SK-N-SH treated with all-trans-retinoic acid at 6 μM for 48 hours (cell line): Measurements from ENCODE around the gene SERPING1.

Source experiments
- ARNTL ChIP-seq: fragments of 450-650 bp; formaldehyde crosslinking; IDR thresholded peaks from 2 replicates; pipeline ENCODE4 v1.5.0; 2020; ENCODE audit warnings: low read depth, mild to moderate bottlenecking, moderate library complexity, borderline replicate concordance
- BACH2 ChIP-seq: fragments of 250-450 bp; sonication (Bioruptor Pico); IDR thresholded peaks from 2 replicates; pipeline ENCODE4 v1.9.0; 2021; ENCODE audit warnings: mild to moderate bottlenecking, borderline replicate concordance
- PATZ1 ChIP-seq: fragments of 250-450 bp; sonication (Bioruptor Pico); IDR thresholded peaks from 2 replicates; pipeline ENCODE4 v1.8.0; 2020; ENCODE audit warnings: mild to moderate bottlenecking, moderate library complexity, borderline replicate concordance
- RARB ChIP-seq: fragments of 250-450 bp; sonication (Bioruptor Pico); IDR thresholded peaks from 2 replicates; pipeline ENCODE4 v1.8.0; 2021; ENCODE audit warnings: mild to moderate bottlenecking, moderate library complexity
- SNAI2 ChIP-seq: fragments of 250-450 bp; sonication (Bioruptor Pico); IDR thresholded peaks from 2 replicates; pipeline ENCODE4 v1.5.0; 2020; ENCODE audit warnings: mild to moderate bottlenecking, moderate library complexity
- TCF4 ChIP-seq: fragments of 250-450 bp; sonication (Bioruptor Pico); IDR thresholded peaks from 2 replicates; pipeline ENCODE4 v1.8.0; 2021; ENCODE audit warnings: mild to moderate bottlenecking, moderate library complexity, borderline replicate concordance
- ZC3H10 ChIP-seq: fragments of 250-450 bp; sonication (Bioruptor Pico); IDR thresholded peaks from 2 replicates; pipeline ENCODE4 v1.5.1; 2021; ENCODE audit warnings: mild to moderate bottlenecking, moderate library complexity
- ZFP3 ChIP-seq: fragments of 250-450 bp; sonication (Bioruptor Pico); IDR thresholded peaks from 2 replicates; pipeline ENCODE4 v1.5.0; 2020; ENCODE audit warnings: mild to moderate bottlenecking, moderate library complexity
- TF ChIP-seq, protein P1 (sequence below): fragments of 250-450 bp; sonication (Bioruptor Pico); IDR thresholded peaks from 2 replicates; pipeline ENCODE4 v1.5.1; 2021; ENCODE audit warnings: mild to moderate bottlenecking, moderate library complexity

DNA sequence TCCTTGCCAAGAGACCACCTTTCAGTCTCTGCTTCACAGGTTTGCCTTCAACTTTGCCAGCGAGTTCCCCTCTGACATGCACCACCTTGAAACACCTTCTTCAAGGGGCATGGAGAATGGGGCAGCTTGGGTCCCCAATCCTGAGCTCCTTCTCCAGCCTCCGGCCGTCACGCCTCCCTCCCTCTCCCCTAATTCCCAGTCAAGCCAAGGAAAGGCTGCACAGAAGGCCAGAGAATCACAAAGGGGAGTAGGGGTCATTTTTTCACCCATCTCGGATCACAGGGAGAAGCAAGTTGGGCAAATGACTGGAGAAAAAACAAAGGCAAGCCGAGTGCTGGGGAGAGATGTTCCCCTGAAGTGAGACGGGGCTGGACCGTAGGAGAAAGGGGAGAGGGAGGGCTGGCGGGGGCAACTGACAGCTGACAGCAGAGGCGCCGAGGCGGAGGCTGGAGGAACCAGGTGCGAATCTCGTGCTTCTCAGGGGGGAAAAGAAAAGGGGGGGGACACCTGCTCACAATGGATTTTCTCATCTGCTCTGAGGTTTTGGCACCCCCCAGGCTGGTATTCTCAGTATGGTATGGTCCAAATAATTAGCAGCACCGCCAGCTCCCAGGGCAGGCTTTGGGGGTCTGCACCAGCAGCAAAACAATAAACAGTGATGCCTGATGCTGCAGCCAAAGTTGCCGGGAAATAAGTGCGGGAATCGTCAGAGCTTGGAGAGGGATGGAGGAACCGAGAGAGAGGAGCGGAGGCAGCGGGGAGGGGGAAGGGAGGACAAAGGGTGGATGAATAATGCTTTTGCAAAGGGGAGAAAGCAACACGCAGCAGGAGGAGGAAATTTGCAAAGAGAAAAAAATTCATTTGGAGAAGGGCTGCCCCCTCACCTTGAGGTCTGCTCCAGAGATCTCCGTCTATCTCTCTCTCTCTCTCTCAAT, 51.6 kb downstream of the SERPING1 start:
- TF ChIP-seq ZFP3 (CRISPR knock-in tag) (no peak), PATZ1 (CRISPR knock-in tag) (peak; percentile 37; the same call in 1 of the 2 replicates), ZC3H10 (CRISPR knock-in tag) (no peak), BACH2 (no peak), RARB (CRISPR knock-in tag) (no peak), SNAI2 (CRISPR knock-in tag) (no peak), ARNTL (CRISPR knock-in tag) (no peak), TCF4 (no peak)
- TF ChIP-seq, protein P1, sequence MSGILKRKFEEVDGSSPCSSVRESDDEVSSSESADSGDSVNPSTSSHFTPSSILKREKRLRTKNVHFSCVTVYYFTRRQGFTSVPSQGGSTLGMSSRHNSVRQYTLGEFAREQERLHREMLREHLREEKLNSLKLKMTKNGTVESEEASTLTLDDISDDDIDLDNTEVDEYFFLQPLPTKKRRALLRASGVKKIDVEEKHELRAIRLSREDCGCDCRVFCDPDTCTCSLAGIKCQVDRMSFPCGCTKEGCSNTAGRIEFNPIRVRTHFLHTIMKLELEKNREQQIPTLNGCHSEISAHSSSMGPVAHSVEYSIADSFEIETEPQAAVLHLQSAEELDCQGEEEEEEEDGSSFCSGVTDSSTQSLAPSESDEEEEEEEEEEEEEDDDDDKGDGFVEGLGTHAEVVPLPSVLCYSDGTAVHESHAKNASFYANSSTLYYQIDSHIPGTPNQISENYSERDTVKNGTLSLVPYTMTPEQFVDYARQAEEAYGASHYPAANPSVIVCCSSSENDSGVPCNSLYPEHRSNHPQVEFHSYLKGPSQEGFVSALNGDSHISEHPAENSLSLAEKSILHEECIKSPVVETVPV (CRISPR knock-in tag), result no peak
